ENCODE results near the gene UFSP1.
A peak's percentile ranks its signal among the peaks of the same experiment; 100 is the strongest.

The UFSP1 gene

DNA sequence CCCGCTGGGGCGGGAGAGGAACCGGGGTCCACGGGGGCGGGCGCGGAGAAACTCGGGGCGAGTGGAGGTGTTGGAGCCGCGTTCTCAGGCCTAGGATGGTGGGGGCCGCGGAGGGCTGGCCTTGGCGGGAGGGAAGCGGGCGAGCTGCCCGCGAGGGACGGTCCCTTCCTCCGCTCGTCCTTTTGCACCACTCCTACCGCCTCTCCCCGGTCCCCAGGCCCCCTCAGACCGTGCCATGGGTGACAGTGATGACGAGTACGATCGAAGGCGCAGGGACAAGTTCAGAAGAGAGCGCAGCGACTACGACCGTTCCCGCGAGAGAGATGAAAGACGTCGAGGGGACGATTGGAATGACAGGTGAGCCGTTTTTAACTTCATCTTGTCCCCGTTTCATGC is 14.2 kb downstream of the UFSP1 start:
- DNase-seq (ENCODE audit: low read depth), result peak; percentile 68
- H3K4me3 ChIP-seq (ENCODE audit: low read depth, low read length), result peak overlapping the region; percentile 100
- TF ChIP-seq MYC (IDR thresholded peaks at IDR 0.05; ENCODE audit: low read depth, low read length) (0 out of 2 replicates have a peak, but pooled peaks have one; percentile 12), POLR2A (IDR thresholded peaks at IDR 0.05; ENCODE audit: extremely low read depth, insufficient read length) (no peak)
- TF ChIP-seq, protein P1, sequence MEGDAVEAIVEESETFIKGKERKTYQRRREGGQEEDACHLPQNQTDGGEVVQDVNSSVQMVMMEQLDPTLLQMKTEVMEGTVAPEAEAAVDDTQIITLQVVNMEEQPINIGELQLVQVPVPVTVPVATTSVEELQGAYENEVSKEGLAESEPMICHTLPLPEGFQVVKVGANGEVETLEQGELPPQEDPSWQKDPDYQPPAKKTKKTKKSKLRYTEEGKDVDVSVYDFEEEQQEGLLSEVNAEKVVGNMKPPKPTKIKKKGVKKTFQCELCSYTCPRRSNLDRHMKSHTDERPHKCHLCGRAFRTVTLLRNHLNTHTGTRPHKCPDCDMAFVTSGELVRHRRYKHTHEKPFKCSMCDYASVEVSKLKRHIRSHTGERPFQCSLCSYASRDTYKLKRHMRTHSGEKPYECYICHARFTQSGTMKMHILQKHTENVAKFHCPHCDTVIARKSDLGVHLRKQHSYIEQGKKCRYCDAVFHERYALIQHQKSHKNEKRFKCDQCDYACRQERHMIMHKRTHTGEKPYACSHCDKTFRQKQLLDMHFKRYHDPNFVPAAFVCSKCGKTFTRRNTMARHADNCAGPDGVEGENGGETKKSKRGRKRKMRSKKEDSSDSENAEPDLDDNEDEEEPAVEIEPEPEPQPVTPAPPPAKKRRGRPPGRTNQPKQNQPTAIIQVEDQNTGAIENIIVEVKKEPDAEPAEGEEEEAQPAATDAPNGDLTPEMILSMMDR (IDR thresholded peaks at IDR 0.05; ENCODE audit: low read depth, low read length), result no peak
- TF ChIP-seq, protein P2, sequence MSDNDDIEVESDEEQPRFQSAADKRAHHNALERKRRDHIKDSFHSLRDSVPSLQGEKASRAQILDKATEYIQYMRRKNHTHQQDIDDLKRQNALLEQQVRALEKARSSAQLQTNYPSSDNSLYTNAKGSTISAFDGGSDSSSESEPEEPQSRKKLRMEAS (IDR thresholded peaks at IDR 0.05; ENCODE audit: low read depth, low read length), result no peak

DNA sequence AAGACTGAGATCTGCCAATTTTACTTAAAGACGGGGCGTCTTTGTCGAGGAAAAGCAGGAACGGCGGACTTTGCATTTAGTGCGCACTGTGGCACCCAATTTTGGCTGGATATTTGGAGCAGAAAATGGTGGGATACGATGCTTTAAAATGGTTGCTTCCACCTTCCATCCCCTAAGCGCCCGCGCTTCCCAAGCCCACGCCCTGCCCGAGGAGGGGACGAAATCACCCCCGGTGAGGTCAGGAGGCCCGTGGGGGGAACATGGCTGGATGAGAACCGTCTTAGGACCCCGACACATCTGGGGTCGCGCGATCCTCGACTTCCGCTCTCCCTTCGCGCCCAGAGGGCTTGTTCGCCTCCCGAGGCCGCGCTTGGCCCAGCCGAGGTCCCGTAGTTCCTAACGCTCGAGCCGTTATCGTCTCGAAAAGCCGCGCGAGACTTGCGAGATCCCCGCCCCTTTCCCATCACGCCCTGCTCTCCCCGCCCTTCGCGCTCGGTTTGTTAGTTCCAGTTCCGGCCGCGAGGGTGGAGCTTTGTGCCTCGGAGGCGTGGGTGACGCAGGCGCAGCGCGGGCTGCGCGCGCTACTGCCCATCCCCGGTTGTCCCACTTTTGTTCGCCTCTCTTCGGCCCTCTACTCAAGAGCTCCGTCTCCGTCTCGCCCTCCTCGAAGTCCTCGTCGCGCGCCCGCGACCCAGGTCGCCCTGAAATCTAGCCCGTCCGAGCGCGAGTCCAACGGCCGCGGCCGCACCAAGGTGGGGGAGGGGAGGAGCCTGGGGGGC is 14.7 kb downstream of the UFSP1 start, which contains the start of gene SRRT:
TSS of gene SRRT (plus strand) at position 527 of the 779 bp plus-strand sequence. CDS start 488 bp downstream, outside the sequence.
- peak within 1 kb of the TSS; percentile 100 for H3K4me3 ChIP-seq (ENCODE audit: low read depth, low read length)
- TF ChIP-seq MYC (IDR thresholded peaks at IDR 0.05; ENCODE audit: low read depth, low read length) (peak; percentile 81; the same call in 1 of the 2 replicates), POLR2A (IDR thresholded peaks at IDR 0.05; ENCODE audit: extremely low read depth, insufficient read length) (peak; percentile 98)
- TF ChIP-seq, protein P1 (IDR thresholded peaks at IDR 0.05; ENCODE audit: low read depth, low read length), result no peak
- TF ChIP-seq, protein P2 (IDR thresholded peaks at IDR 0.05; ENCODE audit: low read depth, low read length), result peak; percentile 41
- peak; percentile 100 for DNase-seq (ENCODE audit: low read depth)

DNA sequence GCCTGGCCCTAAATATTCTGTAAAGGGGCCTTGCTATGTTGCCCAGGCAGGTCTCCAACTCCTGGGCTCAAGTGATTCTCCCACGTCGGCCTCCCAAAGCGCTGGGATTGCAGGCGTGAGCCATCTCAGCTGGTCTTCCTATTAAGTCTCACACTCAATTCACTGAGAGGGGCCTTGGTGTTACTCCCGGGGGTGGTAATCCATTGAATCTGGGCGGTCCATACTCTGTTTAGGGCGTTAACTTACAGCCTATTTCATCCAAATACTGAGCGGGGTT is 15.3 kb downstream of the UFSP1 start:
- H3K4me3 ChIP-seq (ENCODE audit: low read depth, low read length), result peak overlapping the region; percentile 64
- no peak for DNase-seq (ENCODE audit: low read depth)
- no peak for TF ChIP-seq MYC (IDR thresholded peaks at IDR 0.05; ENCODE audit: low read depth, low read length)
- TF ChIP-seq, protein P2 (IDR thresholded peaks at IDR 0.05; ENCODE audit: low read depth, low read length), result no peak
- TF ChIP-seq, protein P1 (IDR thresholded peaks at IDR 0.05; ENCODE audit: low read depth, low read length), result no peak
- TF ChIP-seq POLR2A (IDR thresholded peaks at IDR 0.05; ENCODE audit: extremely low read depth, insufficient read length), result no peak

DNA sequence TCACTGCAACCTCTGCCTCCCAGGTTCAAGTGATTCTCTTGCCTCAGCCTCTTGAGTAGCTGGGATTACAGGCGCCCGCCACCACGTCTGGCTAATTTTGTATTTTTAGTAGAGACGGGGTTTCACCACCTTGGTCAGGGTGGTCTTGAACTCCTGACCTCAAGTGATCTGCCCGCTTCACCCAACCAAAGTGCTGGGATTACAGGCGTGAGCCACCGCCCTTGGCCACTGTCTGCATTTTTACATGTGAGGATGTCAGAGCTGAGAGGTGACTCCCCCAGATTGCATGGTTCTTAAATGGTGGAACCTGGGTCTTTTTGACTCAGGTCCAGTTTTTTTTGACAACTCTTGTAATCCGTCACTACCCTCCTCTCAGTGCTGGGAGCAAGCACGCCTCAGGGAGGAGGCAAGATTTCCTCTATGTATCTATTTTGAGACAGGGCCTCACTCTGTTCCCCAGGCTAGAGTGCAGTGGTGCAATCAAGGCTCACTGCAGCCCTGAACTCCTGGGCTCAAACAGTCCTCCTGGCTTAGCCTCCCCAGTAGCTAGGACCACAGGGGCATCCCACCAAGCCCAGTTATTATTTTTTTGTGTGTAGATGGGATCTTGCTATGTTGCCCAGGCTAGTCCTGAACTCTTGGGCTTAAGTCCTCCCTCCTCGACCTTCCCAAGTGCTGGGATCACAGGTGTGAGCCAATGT is 15.8 kb downstream of the UFSP1 start:
- peak; percentile 19 for DNase-seq (ENCODE audit: low read depth)
- TF ChIP-seq, protein P2 (IDR thresholded peaks at IDR 0.05; ENCODE audit: low read depth, low read length), result no peak
- no peak for TF ChIP-seq POLR2A (IDR thresholded peaks at IDR 0.05; ENCODE audit: extremely low read depth, insufficient read length)
- TF ChIP-seq MYC (IDR thresholded peaks at IDR 0.05; ENCODE audit: low read depth, low read length), result no peak
- TF ChIP-seq, protein P1 (IDR thresholded peaks at IDR 0.05; ENCODE audit: low read depth, low read length), result no peak
- peak overlapping the region; percentile 64 for H3K4me3 ChIP-seq (ENCODE audit: low read depth, low read length)

DNA sequence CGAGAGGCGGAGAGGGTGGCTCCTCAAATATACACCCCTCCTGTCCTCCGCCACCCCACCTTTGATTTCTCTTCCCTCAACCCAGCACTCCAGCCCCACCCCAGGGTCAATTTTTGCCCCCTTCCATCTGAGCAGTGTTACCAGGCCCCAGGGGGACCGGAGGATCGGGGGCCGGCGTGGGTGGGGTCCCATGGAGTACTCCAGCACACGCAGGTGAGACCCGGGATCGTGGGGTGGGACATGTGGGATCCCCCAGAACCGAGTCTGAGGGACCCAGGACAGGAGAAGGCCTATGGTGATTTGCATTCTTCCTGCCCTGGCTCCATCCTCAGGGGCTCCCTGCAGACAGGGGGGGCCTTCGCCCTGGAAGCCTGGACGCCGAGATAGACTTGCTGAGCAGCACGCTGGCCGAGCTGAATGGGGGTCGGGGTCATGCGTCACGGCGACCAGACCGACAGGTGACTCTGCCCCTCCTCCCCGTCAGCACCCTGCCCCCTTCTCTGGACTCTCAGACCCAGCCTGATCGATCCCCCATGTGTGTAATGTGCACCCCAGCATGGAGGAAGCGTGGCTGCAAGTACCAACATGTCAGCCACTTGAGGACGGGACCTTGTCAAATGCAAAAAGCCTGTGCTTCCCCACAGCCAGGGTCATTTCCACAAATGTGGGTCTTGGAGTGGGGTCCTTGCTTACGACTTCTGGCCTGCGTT is 21.6 kb downstream of the UFSP1 start:
- peak; percentile 35 for DNase-seq (ENCODE audit: low read depth)
- TF ChIP-seq MYC (IDR thresholded peaks at IDR 0.05; ENCODE audit: low read depth, low read length), result no peak
- no peak for TF ChIP-seq POLR2A (IDR thresholded peaks at IDR 0.05; ENCODE audit: extremely low read depth, insufficient read length)
- TF ChIP-seq, protein P1 (IDR thresholded peaks at IDR 0.05; ENCODE audit: low read depth, low read length), result no peak
- TF ChIP-seq, protein P2 (IDR thresholded peaks at IDR 0.05; ENCODE audit: low read depth, low read length), result peak; percentile 32; the same call in 1 of the 2 replicates
- H3K4me3 ChIP-seq (ENCODE audit: low read depth, low read length), result peak overlapping the region; percentile 83
